Raji (cell line): Measurements from ENCODE around the gene HABP2.

Experiments used
- POLR2A ChIP-seq: IDR thresholded peaks from 2 replicates; pipeline ENCODE4 v1.6.1; 2011; ENCODE audit warnings: low read depth, low read length, control low read depth; ENCODE audit not compliant: insufficient read depth

The HABP2 gene

DNA sequence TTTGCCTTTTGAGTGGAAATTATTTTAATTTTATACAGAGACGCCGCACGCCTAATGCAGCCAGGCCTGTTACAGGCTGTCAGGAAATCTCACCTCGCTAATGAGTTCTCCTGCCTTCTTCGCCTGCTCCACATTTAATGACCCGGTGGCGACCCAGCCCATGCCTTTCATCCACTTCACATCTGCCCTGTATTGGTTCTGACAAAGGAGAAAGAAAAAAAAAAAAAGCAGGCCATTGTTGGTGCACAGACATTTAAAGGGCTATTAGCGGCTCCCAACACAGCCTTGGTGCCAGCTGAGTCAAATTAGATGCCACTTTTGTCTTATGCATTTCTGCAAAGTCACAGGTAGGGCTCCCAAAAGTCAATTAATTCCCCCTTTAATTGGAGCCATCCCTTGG is 67.7 kb downstream of the HABP2 start:
- no peak for TF ChIP-seq POLR2A

DNA sequence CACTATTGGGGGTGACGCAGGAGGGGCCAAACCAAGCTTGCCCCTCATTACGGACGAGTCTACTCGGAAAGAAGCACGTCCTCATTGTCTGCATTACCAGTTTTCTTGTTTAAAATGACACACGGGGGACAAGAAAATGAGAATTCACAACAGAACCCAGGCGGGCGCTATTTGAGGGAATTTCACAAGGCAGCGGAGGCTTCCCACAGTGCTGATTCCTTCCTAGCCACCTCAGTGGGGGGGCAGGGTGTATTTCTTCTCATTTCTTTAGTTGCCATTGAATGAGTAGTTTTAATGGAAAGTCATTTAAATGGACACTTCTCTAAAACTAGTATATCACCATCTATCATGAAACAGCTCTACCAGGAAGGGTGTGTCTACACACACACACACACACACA is 68.1 kb downstream of the HABP2 start:
- no peak for TF ChIP-seq POLR2A

DNA sequence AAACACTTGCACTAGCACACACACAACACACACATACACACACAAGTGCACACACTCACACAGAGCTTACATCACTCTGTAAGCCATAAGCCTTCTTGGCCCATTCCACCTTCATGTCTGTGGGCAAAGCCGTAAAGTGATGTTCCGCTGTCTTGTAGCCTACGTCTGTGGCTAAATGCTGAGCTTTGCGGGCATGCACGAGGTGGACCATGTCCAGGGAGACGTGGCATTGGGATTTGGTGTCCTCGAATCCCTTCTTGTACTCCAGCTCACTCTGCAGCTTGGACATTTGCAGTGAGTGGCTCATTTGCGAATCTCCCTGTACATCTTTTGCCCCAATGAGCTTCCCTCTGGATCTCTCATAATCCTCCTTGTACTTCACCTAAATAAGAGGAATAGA is 68.9 kb downstream of the HABP2 start:
- TF ChIP-seq POLR2A, result no peak

GRCh38 chr10:113622831-113623230 is 70.0 kb downstream of the HABP2 start:
- TF ChIP-seq POLR2A, result no peak

GRCh38 chr10:113625461-113626186 is 72.8 kb downstream of the HABP2 start:
- no peak for TF ChIP-seq POLR2A

GRCh38 chr10:113626809-113627355 is 74.0 kb downstream of the HABP2 start:
- no peak for TF ChIP-seq POLR2A

GRCh38 chr10:113627836-113628235 is 75.0 kb downstream of the HABP2 start:
- TF ChIP-seq POLR2A, result no peak

GRCh38 chr10:113628607-113629153 is 75.8 kb downstream of the HABP2 start:
- TF ChIP-seq POLR2A, result no peak

DNA sequence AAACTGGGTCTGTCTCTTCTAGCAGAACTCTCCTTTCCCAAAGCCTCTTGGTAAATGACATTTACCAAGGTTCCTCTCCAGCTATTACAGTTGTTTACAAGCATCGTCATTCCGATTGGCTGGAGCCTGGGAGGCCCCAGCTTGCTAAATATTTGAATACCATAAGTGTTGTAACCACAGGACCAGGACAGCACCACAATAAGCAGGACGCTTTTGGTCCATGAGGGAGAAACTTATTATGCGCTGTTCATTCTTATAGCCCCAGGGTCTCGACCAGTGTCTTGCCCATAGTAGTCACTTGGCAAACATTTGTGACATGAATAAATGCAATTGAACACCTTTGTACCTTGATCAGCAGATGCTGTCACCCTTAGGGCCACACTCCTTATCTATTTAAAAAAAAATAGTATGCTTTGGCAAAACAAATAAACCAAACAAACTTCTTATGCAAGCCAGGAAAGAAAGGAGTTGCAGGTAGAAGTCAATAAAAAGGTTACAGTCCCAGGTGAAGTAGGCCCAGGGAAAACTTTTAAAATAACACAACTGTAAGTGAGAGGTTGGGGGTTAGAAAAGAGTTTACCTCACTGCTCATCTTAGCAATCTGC is 78.2 kb downstream of the HABP2 start:
- no peak for TF ChIP-seq POLR2A

- TF ChIP-seq POLR2A, result no peak
Observed at GRCh38 chr10:113631684-113632367, 79.0 kb downstream of the HABP2 start.
